Coronary artery (tissue), 2 donors: ENCODE data around the gene TOMT.

ENCODE experiments used
- DNase-seq: peaks from one replicate; pipeline ENCODE4 v3.0.0-alpha.2; 2017; ENCODE audit warnings: low spot score
- H3K27ac ChIP-seq, 2 donors: fragments of 200-600 bp; sonication (generic); one replicate each; pipeline ENCODE4 v1.5.1; 2016 to 2019
- H3K4me3 ChIP-seq: fragments of 200-600 bp; sonication (generic); 2 replicates; pipeline ENCODE4 v1.5.1; 2016; ENCODE audit warnings: mild to moderate bottlenecking, moderate library complexity
- CTCF ChIP-seq: fragments of 200-600 bp; sonication (generic); IDR thresholded peaks from one replicate; pipeline ENCODE4 v1.5.1; 2019; ENCODE audit warnings: antibody characterized with exemption

TOMT gene

GRCh38 chr11:72114570-72114969, 8.8 kb downstream of the TOMT start:
- TF ChIP-seq CTCF: no peak
- Histone ChIP-seq H3K4me3 (no peak overlapping the region), H3K27ac (no peak overlapping the region)
- DNase-seq: no peak

DNA sequence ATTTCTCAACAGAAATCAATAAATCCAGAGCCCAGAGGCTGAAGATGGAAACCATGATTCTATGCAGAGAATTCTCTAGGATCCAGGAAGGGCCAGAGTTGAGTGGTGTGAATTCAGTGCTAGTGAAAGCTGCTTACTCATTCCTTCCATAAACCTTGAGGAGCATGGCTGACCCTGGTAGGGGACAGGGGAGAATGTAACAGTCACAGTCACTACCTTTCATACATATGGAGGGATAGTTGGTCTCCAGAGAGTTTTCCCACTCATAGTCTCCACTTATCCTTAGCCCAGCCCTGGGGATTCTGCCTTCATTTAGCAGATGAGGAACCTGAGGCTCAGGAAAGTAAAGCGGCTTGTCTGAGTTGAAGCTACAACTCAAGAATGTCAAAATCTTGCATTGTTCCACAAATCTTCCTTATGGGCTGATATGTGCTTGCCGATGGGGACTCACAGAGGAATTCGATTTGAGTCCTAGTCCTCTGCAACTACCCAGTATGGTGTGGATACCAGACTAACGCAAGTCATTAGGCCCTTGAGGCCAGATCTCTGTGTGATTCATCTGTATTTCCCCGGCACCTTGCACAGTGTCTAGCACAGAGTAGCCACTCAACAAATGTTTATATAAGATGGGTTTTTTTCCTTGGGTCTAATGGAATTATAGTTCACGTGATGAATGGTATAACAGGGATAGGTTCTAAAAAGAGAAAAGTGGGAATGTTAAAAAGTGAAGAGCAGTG, 10.5 kb downstream of the TOMT start:
- no peak for TF ChIP-seq CTCF
- DNase-seq: no peak
- no peak overlapping the region for H3K4me3 ChIP-seq
- H3K27ac ChIP-seq: no peak overlapping the region

DNA sequence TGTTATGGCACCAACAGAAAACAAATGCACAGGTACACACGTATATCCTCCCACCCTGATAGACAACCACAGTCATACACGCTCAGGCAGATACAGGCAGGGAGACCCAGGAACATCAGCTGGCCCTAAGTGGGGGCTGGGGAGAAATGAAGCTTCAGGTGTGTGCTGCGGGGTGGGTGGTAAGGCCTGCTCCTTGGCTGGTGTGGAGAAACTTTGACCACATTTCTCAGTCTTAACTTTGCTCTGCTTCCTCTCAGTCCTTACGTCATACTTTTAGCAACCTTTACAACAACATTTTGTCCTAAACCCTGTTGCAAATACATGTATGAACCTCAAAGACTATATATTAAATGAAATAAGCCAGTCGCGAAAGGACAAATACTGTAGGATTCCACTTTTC, 13.5 kb downstream of the TOMT start:
- no peak for TF ChIP-seq CTCF
- Histone ChIP-seq H3K4me3 (no peak overlapping the region), H3K27ac (no peak overlapping the region)
- DNase-seq: no peak

GRCh38 chr11:72120930-72121329, 15.2 kb downstream of the TOMT start:
- no peak for TF ChIP-seq CTCF
- Histone ChIP-seq H3K27ac (no peak overlapping the region), H3K4me3 (no peak overlapping the region)
- no peak for DNase-seq

DNA sequence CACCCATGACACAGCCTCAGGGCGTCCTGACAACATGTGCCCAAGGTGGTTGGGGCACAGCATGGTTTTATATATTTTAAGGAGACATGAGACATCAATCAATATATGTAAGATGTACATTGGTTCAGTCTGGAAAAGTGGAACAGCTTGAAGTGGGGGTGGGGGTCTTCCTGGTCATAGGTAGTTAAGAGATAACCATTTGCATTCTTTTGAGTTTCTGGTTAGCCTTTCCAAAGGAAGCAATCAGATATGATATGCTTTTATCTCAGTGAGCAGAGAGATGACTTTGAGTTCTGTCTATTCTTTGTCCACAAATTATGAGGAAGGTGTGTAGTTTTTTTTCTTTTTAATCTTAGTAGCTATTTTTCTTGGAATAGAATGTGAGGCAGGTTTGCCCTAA, 16.9 kb downstream of the TOMT start:
- DNase-seq: no peak
- TF ChIP-seq CTCF: no peak
- Histone ChIP-seq H3K4me3 (no peak overlapping the region), H3K27ac (no peak overlapping the region)

- Histone ChIP-seq H3K4me3 (no peak overlapping the region), H3K27ac (no peak overlapping the region)
- DNase-seq: no peak
- no peak for TF ChIP-seq CTCF
Observed at GRCh38 chr11:72123117-72123653, 17.5 kb downstream of the TOMT start.

DNA sequence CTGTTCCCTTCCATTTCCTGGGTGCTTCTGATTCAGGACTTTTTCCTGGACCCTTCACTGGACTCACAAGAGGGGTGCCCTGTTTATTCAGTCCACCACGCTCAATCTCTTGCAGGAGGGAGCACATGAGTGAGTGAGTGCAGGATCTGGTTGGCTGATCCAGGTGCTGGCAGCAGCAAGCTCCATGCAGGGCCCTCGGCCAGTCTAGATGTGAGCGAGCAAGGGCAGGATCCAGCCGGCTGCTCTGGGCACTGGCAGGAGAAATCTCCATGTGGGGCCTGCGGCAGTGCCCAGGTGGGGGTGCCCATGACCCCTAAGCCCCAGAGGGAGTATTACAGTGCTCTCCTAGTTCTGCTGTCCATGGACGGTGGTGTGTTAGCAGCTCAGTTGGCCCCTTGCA, 18.3 kb downstream of the TOMT start:
- H3K27ac ChIP-seq: no peak overlapping the region
- TF ChIP-seq CTCF: no peak
- no peak overlapping the region for H3K4me3 ChIP-seq
- no peak for DNase-seq
